Liver (tissue), 9 donors: ENCODE results near the gene LGALS8. TPM values are rescaled to one million over a fixed set of nuclear protein-coding genes. Genes with fewer than 3 reads are reported as not detected.

ENCODE experiments used
- DNase-seq: peaks from one replicate; pipeline ENCODE4 v3.0.0-alpha.2; 2017; ENCODE audit warnings: low spot score
- H3K27ac ChIP-seq, 2 donors: one replicate each; pipeline ENCODE4 v1.7.0; 2013; ENCODE audit warnings: inconsistent platforms in 2 of 2, low read length in 2 of 2, control low read depth in 1 of 2, low read depth in 1 of 2, mild to moderate bottlenecking in 1 of 2
- H3K27me3 ChIP-seq, 4 donors: one replicate each; pipeline versions ENCODE4 v1.6.1 to v1.7.0; 2013; ENCODE audit warnings: low read length in 3 of 4, inconsistent platforms in 1 of 4, mild to moderate bottlenecking in 1 of 4, moderate library complexity in 1 of 4; ENCODE audit not compliant: control insufficient read depth in 4 of 4, insufficient read depth in 4 of 4
- H3K36me3 ChIP-seq, 4 donors: one replicate each; pipeline versions ENCODE4 v1.6.1 to v1.7.0; 2013; ENCODE audit warnings: low read length in 3 of 4, mild to moderate bottlenecking in 3 of 4, low read depth in 1 of 4, moderate library complexity in 1 of 4; ENCODE audit not compliant: control insufficient read depth in 4 of 4, insufficient read depth in 3 of 4
- H3K4me1 ChIP-seq, 4 donors: one replicate each; pipeline versions ENCODE4 v1.6.1 to v1.7.0; 2013; ENCODE audit warnings: low read length in 3 of 4, mild to moderate bottlenecking in 3 of 4, moderate library complexity in 1 of 4; ENCODE audit not compliant: control insufficient read depth in 4 of 4, insufficient read depth in 4 of 4
- H3K4me3 ChIP-seq, 3 donors: one replicate each; pipeline versions ENCODE4 v1.6.1 to v1.7.0; 2013; ENCODE audit warnings: low read length in 3 of 3, control low read depth in 1 of 3, low read depth in 1 of 3, mild to moderate bottlenecking in 1 of 3
- H3K9ac ChIP-seq, 2 donors: one replicate each; pipeline ENCODE4 v1.7.0; 2013; ENCODE audit warnings: low read length in 2 of 2, mild to moderate bottlenecking in 2 of 2, moderate library complexity in 2 of 2, control low read depth in 1 of 2, low read depth in 1 of 2
- H3K9me3 ChIP-seq, 4 donors: one replicate each; pipeline versions ENCODE4 v1.6.1 to v1.7.0; 2013; ENCODE audit warnings: low read length in 3 of 4; ENCODE audit not compliant: control insufficient read depth in 4 of 4
- HNF4A ChIP-seq, 2 donors: conservative IDR thresholded peaks; 2 replicates each; pipeline ENCODE4 v1.6.1; 2016; ENCODE audit warnings: antibody characterized with exemption in 2 of 2, mild to moderate bottlenecking in 2 of 2
- NR2F2 ChIP-seq: IDR thresholded peaks from 2 replicates; pipeline ENCODE4 v1.6.1; 2016; ENCODE audit warnings: antibody characterized with exemption
- REST ChIP-seq: IDR thresholded peaks from 2 replicates; pipeline ENCODE4 v1.6.1; 2016; ENCODE audit warnings: antibody characterized with exemption, mild to moderate bottlenecking
- polyA plus RNA-seq, 2 donors: library from polyadenylated mRNA; stranded (reverse) in 1 of 2; unstranded in 1 of 2; fragments of 200-250 nt in 1 of 2; fragments of >200 nt in 1 of 2; fragmentation: Nextera tagmentation in 1 of 2; extraction: Ambion mirVana in 1 of 2; gene quantifications; one replicate each; pipeline versions ENCODE4 v1.2.1 to v1.2.3, GENCODE V29; 2013 to 2015
- total RNA-seq, 2 donors: library from RNA; depleted of rRNA; stranded (reverse); fragments of >200 nt; gene quantifications; one replicate each; pipeline ENCODE4 v1.2.3, GENCODE V29; 2014
- donor health status: healthy.
- donor health status: healthy.
- donor health status: healthy.
- donor health status: healthy.
- donor health status: healthy.

Gene LGALS8
- total and polyA plus RNA-seq, 4 donors, result 20.7 to 75.9 (median 50.4) TPM

GRCh38 chr1:236602171-236602570 is 78.4 kb downstream of the LGALS8 start:
- H3K27me3 ChIP-seq, result no peaks in the 10 kb centered on the region
- TF ChIP-seq HNF4A (conservative IDR thresholded peaks at IDR 0.05) (no peak), NR2F2 (no peak), REST (no peak)
- DNase-seq, result no peak
- no peak overlapping the region for H3K4me3 ChIP-seq
- H3K9ac ChIP-seq, result no peak overlapping the region
- no peaks in the 10 kb centered on the region for H3K9me3 ChIP-seq
- peaks cover 0 to 23% (median 11%) of the 10 kb centered on the region in 4 donors for H3K36me3 ChIP-seq
- no peak overlapping the region for H3K27ac ChIP-seq
- peaks cover 0 to 8% (median 5%) of the 10 kb centered on the region in 4 donors for H3K4me1 ChIP-seq

Other genes starting within 250 kb of the LGALS8 start
- gene ERO1B, start 242.0 kb upstream of the LGALS8 start, total RNA-seq, result 10 to 100 TPM in 1 of 2 donors, 1 to 10 TPM in 1; 5.5 to 22.9 TPM
- 10 to 100 TPM in 1 of 2 donors, 1 to 10 TPM in 1; 6.8 to 11.0 TPM for gene ERO1B, start 242.0 kb upstream of the LGALS8 start, polyA plus RNA-seq
- gene EDARADD, start 129.7 kb upstream of the LGALS8 start, total RNA-seq, result under 1 TPM; 0.37 to 0.67 TPM
- gene EDARADD, start 129.7 kb upstream of the LGALS8 start, polyA plus RNA-seq, result under 1 TPM; 0.13 to 0.15 TPM
- 10 to 100 TPM; 15.6 to 19.4 TPM for gene HEATR1, start 80.5 kb downstream of the LGALS8 start, total RNA-seq
- gene HEATR1, start 80.5 kb downstream of the LGALS8 start, polyA plus RNA-seq, result 1 to 10 TPM; 3.3 to 3.6 TPM
- gene ACTN2, start 162.5 kb downstream of the LGALS8 start, total RNA-seq, result under 1 TPM; 0.08 to 0.19 TPM
- under 1 TPM; 0.10 to 0.81 TPM for gene ACTN2, start 162.5 kb downstream of the LGALS8 start, polyA plus RNA-seq